K562 (cell line): ENCODE data around the gene CFAP251. TPM values are rescaled to one million over a fixed set of nuclear protein-coding genes. Genes with fewer than 3 reads are reported as not detected.

Experiments
- ATAC-seq: fragments of 200-7000 bp; cut with Tn5 transposase; 3 replicates; pipeline ENCODE4 v1.9.1; 2020; ENCODE audit warnings: moderate library complexity
- BruUV-seq: library from RNA; stranded (reverse); fragments of 400-500 nt; replicated peaks from 2 replicates; lab custom pipeline; 2021; lab: Mats Ljungman, UMichigan
- CTCF ChIA-PET: fragments of 300-600 bp; formaldehyde crosslinking; extraction: SDS; loops from one replicate; lab custom pipeline; 2021; ENCODE audit warnings: low intra/inter-chr PET ratio; lab: Yijun Ruan, JAX
- POLR2A ChIA-PET: fragments of 300-600, 350-650 bp; sonication (Branson Sonifier 250); formaldehyde crosslinking; extraction: SDS; loops from one replicate; lab custom pipeline; 2021; ENCODE audit warnings: antibody characterized with exemption, inconsistent platforms; lab: Yijun Ruan, JAX
- DNase-seq, 4 experiments: peaks; one replicate each; pipeline versions ENCODE4 v3.0.0 to v3.0.0-alpha.2; 2011 to 2018; ENCODE audit warnings: low spot score in 3 of 4, mixed read lengths in 3 of 4; ENCODE audit errors: extremely low read depth in 1 of 4
- FAIRE-seq: peaks from 2 replicates; lab custom pipeline; 2011; peaks lifted over from hg19 to GRCh38; lab: Jason Lieb, UNC
- H2AFZ ChIP-seq: 2 replicates; pipeline ENCODE4 v1.6.0; 2011; ENCODE audit warnings: low read depth, low read length, control low read depth, inconsistent platforms
- H3K27ac ChIP-seq: fragments of 200-600 bp; 3 replicates; pipeline ENCODE4 v1.8.0; 2011; ENCODE audit warnings: low read depth, mild to moderate bottlenecking, control low read depth, inconsistent platforms, low read length, moderate library complexity, mixed read lengths; ENCODE audit errors: extremely low read depth
- H3K27me3 ChIP-seq, 2 experiments: fragments of 300-600 bp in 1 of 2; 2 replicates in 1 of 2; 3 replicates in 1 of 2; pipeline versions ENCODE4 v1.6.0 to v1.8.0; 2011; ENCODE audit warnings: inconsistent platforms in 2 of 2, low read length in 2 of 2, mild to moderate bottlenecking in 1 of 2, mixed read lengths in 1 of 2, moderate library complexity in 1 of 2; ENCODE audit not compliant: control insufficient read depth in 2 of 2, insufficient read depth in 2 of 2
- H3K36me3 ChIP-seq: fragments of 300-600 bp; 3 replicates; pipeline ENCODE4 v1.8.0; 2011; ENCODE audit warnings: mild to moderate bottlenecking, low read length, inconsistent platforms; ENCODE audit not compliant: control insufficient read depth, insufficient read depth
- H3K4me1 ChIP-seq, 2 experiments: fragments of 200-600 bp in 1 of 2; replicated peaks in 1 of 2; 2 replicates in 1 of 2; 3 replicates in 1 of 2; pipeline versions ENCODE4 v1.5.1 to v1.8.0; 2011; ENCODE audit warnings: inconsistent platforms in 2 of 2, low read length in 2 of 2, mild to moderate bottlenecking in 1 of 2, mixed read lengths in 1 of 2, moderate library complexity in 1 of 2; ENCODE audit not compliant: control insufficient read depth in 2 of 2, insufficient read depth in 2 of 2
- H3K4me2 ChIP-seq: 2 replicates; pipeline ENCODE4 v1.6.1; 2011; ENCODE audit warnings: low read length, control low read depth, inconsistent platforms, mixed read lengths; ENCODE audit not compliant: insufficient read depth
- H3K4me3 ChIP-seq: fragments of 200-600 bp; sonication (generic), shearing (Covaris generic); 2 replicates; pipeline ENCODE4 v1.5.1; 2016; ENCODE audit warnings: control low read depth, inconsistent platforms
- H3K79me2 ChIP-seq: fragments of 200-600 bp; 3 replicates; pipeline ENCODE4 v1.8.0; 2011; ENCODE audit warnings: low read length, inconsistent platforms; ENCODE audit not compliant: control insufficient read depth, insufficient read depth
- H3K9ac ChIP-seq, 2 experiments: 2 replicates each; pipeline versions ENCODE4 v1.6.0 to v1.6.1; 2011; ENCODE audit warnings: low read depth in 2 of 2, low read length in 2 of 2, control low read depth in 1 of 2, inconsistent platforms in 1 of 2, mild to moderate bottlenecking in 1 of 2, mixed read lengths in 1 of 2; ENCODE audit not compliant: insufficient read depth in 1 of 2
- H3K9me1 ChIP-seq: one replicate; pipeline ENCODE4 v1.6.0; 2011; ENCODE audit warnings: inconsistent platforms, mild to moderate bottlenecking, low read length, moderate library complexity; ENCODE audit not compliant: control insufficient read depth, insufficient read depth
- H3K9me3 ChIP-seq: replicated peaks from 2 replicates; pipeline ENCODE4 v1.5.1; 2011; ENCODE audit warnings: low read depth, low read length, inconsistent platforms; ENCODE audit not compliant: control insufficient read depth, insufficient read depth
- H4K20me1 ChIP-seq: replicated peaks from 2 replicates; pipeline ENCODE4 v1.6.1; 2011; ENCODE audit warnings: low read length, inconsistent platforms, mixed read lengths; ENCODE audit not compliant: control insufficient read depth, insufficient read depth
- NR2C1 ChIP-seq, 2 experiments: fragments of 450-650 bp; IDR thresholded peaks; 2 replicates each; pipeline ENCODE4 v1.6.1; 2017; ENCODE audit warnings: mild to moderate bottlenecking in 2 of 2, antibody characterized with exemption in 1 of 2, inconsistent platforms in 1 of 2, missing compliant biosample characterization in 1 of 2, missing genetic modification characterization in 1 of 2
- NR2C2 ChIP-seq, 2 experiments: fragments of 200-800 bp in 1 of 2; sonication (Bioruptor generic) in 1 of 2; sonication (generic) in 1 of 2; formaldehyde crosslinking in 1 of 2; IDR thresholded peaks; 2 replicates each; pipeline versions ENCODE4 v1.6.1 to v1.8.0; 2016 to 2022; ENCODE audit warnings: mild to moderate bottlenecking in 1 of 2, missing compliant biosample characterization in 1 of 2, missing genetic modification characterization in 1 of 2, missing genetic modification reagents in 1 of 2
- PHB ChIP-seq: fragments of 250-450 bp; sonication (Bioruptor Pico); IDR thresholded peaks from 2 replicates; pipeline ENCODE4 v1.5.0; 2021
- WGBS: fragments of 100-300 bp; shearing (Covaris generic); methylation state at CpG from one replicate; pipeline ENCODE4 v1.1.6; 2016; ENCODE audit warnings: low coverage, mixed read lengths; ENCODE audit not compliant: insufficient coverage; ENCODE audit errors: missing lambda C conversion rate; 5-methylcytosine and 5-hydroxymethylcytosine counted together
- in situ Hi-C: fragments of 300-500 bp; cut with MboI; formaldehyde crosslinking; loops from 4 replicates; pipeline ENCODE4 v1.15.0; 2018; ENCODE audit warnings: inconsistent platforms, mixed read lengths
- intact Hi-C: fragments of 100-400 bp; cut with micrococcal nuclease; formaldehyde crosslinking; loops from 2 replicates; pipeline ENCODE4 v1.14.2; 2022
- polyA plus RNA-seq, 8 experiments: library from polyadenylated mRNA; depleted of rRNA in 4 of 8; stranded (reverse) in 5 of 8; unstranded in 3 of 8; fragments of >200 nt; fragmentation: Nextera tagmentation in 2 of 8; fragmentation: Illumina TruSeq in 1 of 8; extraction: Ambion mirVana in 2 of 8; extraction: Trizol in 1 of 8; gene quantifications; 2 replicates each; pipeline versions ENCODE4 v1.2.1 to v1.2.3, GENCODE V29; 2011 to 2014; ENCODE audit warnings: inconsistent platforms in 1 of 8, missing spikeins in 1 of 8
- total RNA-seq, 7 experiments: library from RNA; depleted of rRNA in 6 of 7; stranded (reverse); fragments of >200 nt in 6 of 7; fragmentation: Illumina TruSeq in 2 of 7; extraction: Trizol in 2 of 7; gene quantifications; 2 replicates each; pipeline versions ENCODE4 v1.2.1 to v1.2.3, GENCODE V29; 2011 to 2021; ENCODE audit warnings: low replicate concordance in 1 of 7

The CFAP251 gene
- total and polyA plus RNA-seq, 9 of the 15 experiments (the other 6 are each of a cell fraction or from before 2014, with no cell fraction given) = 16.6 to 31.0 (median 19.1) TPM

DNA sequence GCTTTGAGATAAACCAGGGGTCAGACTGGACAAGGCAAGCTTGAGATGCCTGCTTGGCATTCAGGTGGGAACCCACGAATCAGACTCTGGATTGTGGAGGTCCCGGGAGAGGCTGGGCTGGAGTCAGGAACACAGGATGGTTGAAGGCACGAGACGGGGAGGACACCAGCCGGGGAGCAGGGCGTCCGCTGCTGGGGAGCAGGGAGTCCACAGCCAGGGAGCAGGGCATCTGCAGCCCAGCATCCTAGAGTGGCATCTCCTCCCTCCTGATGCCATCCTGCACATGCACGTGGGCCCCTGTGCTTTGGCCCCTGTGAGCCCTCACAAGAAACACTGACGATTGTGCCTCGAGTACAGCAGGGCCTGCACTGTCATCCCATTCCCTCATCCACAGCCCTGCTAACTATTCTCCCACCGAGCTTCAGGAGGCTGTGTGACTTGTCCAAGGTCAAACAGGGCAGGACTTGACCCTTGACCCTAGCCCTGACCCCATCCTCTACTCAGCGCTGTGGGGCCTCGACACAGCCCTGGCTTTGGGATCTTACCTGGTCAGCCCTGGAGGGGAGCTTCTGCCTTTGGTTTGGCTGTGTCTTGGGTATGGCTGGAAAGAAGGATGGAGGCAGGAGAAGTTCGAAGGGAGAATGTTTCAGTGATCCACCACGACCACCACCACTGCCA, 45.1 kb downstream of the CFAP251 start:
- H3K9me1 ChIP-seq = no peaks in the 10 kb centered on the region
- CTCF ChIA-PET = no interaction called here
- H3K9ac ChIP-seq = peak overlapping the region in 1 of 2 experiments; percentile 5; a peak in 1 of 4 replicates
- H3K27me3 ChIP-seq = no peaks in the 10 kb centered on the region
- H4K20me1 ChIP-seq = no peaks in the 10 kb centered on the region
- intact Hi-C loops = no loop called here
- H3K79me2 ChIP-seq = no peaks in the 10 kb centered on the region
- no peak overlapping the region for H3K4me2 ChIP-seq
- POLR2A ChIA-PET = interaction anchor here (0.7 kb wide), 1 partner anchor 38 kb away, joined by 3 read pairs; no protein-coding TSS in a partner anchor
- H2AFZ ChIP-seq = no peak overlapping the region
- no peak for ATAC-seq
- peaks cover 49% of the 10 kb centered on the region for H3K36me3 ChIP-seq
- in situ Hi-C loops = no loop called here
- H3K9me3 ChIP-seq = no peaks in the 10 kb centered on the region
- no peak overlapping the region for H3K27ac ChIP-seq
- peaks cover 0 to 4% of the 10 kb centered on the region in 2 experiments; a peak in 1 of 5 replicates for H3K4me1 ChIP-seq
- DNase-seq = no peak
- TF ChIP-seq PHB (no peak), NR2C1 (IDR thresholded peaks at IDR 0.05) (peak; percentile 57), NR2C1 (tag; IDR thresholded peaks at IDR 0.05) (peak; percentile 69), NR2C2 (CRISPR knock-in tag; IDR thresholded peaks at IDR 0.05) (no peak), NR2C2 (tag; IDR thresholded peaks at IDR 0.05) (0 out of 2 replicates have a peak, but pooled peaks have one; percentile 15)
- BruUV-seq = no TSS peak
- no peak for FAIRE-seq
- no peak overlapping the region for H3K4me3 ChIP-seq
- WGBS = 74% methylated on average over 15 of the region's 15 CpGs
